Dermis blood vessel endothelial cell (primary cell): ENCODE data around the gene VPS26C. TPM values are rescaled to one million over a fixed set of nuclear protein-coding genes. Genes with fewer than 3 reads are reported as not detected.
"Not testable (repeated sequence)": the region's sequence is repeated elsewhere in the genome, so short reads cannot be mapped to it uniquely, and the experiment has no call there.

Source experiments
- DNase-seq: peaks from one replicate; pipeline ENCODE4 v3.0.0; 2010
- total RNA-seq: library from RNA; depleted of rRNA; stranded (reverse); fragments of >200 nt; gene quantifications from 2 replicates; pipeline ENCODE4 v1.2.3, GENCODE V29; 2014

Gene VPS26C
- total RNA-seq, 1 donor from 2014 or later = 115 TPM

DNA sequence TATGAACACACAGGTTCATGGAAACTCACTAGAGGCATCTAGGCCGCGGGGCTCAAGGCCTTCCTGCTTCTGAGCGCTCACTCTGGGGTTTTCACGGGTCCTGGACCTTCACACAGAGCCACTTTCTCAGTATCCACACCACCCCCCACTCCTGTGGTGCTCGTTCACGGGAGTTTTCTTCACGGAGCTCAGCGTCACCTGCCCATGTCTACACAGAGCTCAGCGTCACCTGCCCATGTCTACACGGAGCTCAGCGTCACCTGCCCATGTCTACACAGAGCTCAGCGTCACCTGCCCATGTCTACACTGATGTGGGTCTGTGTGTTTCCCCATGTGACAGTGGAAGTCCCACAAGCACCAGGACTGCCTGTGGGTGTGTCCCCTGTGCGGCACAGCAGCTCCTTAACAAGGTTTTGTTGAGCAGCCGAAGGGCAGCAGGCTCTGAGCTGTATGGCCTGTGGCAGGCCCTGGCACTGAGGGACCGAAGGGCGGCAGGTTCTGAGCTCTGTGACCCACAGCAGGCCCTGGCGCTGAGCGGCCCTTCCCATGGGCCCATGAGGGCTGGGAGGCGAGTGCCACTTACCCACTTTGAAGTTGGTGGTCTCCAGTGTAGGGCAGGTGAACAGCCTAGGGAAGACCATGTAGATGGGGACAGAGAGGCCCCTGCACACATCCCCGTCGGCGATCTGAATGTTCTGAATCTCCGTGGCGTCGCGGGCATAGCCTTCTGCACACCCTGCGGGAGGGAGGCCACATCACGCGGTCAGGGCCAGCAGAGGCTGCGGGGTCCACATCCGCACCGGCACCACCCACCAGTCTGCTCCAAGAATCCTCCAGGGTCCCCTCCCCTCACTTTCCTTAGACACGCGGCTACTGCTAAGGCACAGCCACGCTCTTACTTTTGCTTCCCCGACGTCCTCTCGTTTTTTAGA, 39.8 kb downstream of the VPS26C start:
- no peak for DNase-seq

DNA sequence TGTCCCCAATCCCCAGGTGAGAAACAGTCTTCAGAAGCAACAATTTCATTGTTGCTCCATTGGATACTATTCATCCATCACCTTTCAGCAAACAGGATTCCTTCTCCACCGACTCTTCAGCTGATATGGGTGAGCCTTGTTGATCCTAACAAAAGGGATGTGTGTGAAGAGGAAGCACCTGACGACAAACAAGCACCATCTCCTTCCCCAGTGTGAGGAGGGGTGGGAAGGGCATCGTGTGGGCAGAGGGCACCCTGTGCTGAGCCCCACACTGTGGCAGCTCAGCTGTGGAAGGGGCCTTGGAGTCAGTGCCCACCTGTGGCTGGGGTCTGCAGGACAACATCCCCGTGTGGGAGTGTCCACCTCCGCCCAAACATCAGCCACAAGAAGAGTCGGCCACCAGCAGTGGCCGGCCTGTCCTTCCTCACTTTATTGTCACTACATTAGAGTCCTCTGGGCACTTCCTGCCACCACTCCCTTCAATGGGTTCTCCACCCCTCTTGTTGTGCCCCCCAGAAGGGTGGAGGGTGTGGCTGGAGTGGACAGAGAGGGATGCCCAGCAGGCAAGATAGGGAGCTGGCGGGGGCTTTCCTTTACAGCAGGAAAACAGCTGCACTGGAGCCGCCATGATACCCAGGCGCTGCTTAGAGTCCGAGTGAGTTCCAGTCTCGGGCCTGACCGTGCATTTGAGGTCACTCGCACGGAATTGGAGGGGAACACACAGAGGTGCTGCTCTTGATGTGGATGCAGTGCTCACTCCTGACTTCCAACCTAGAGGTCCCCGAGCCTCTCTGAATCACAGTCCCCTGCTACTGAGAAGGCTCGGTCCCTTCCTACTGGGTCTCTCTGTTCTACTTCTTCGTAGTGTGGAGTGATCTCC, 40.9 kb downstream of the VPS26C start:
- DNase-seq = no peak

DNA sequence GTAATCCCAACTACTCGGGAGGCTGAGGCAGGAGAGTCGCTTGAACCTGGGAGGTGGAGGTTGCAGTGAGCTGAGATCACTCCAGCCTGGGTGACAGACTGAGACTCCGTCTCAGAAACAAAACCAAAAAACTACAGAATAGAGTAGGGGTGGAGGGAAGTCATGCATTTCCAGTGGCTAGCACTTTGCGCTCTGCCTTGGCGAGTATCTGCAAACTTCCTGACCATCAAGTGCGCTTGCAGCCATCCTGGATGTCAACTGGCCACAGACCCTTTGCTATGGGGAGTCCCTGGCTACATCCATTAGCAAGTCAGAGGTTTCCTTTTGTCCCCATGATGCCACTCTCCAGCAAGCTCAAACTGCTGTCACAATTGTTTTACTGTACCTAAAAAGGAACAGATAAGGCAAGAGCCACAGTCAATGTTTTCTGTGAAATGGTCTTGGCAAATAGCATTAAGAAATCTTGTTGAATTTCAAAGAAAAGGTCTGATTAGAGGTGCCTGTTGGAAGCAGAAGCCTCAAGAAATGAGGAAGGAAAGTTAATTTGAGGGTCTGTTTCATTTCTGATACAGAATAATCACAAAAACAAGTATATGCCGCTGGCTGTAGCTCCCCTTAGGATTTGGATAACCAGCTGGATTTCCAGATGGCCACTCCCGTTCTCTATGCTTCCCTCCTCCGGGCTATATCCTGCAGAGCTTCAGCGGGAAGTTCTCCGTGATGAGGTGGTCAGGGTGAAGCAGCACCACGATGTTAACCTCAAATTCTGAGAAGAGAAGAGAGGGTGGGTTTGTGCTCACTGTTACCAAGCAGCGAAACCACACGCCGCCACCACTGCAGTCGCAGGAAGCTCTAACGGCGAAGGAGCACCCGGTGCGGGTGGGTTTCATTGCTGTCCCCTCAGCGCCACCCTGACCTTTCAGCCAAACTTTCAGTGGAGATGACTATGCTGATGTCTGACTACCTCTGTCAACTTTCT, 42.0 kb downstream of the VPS26C start:
- no peak for DNase-seq

DNA sequence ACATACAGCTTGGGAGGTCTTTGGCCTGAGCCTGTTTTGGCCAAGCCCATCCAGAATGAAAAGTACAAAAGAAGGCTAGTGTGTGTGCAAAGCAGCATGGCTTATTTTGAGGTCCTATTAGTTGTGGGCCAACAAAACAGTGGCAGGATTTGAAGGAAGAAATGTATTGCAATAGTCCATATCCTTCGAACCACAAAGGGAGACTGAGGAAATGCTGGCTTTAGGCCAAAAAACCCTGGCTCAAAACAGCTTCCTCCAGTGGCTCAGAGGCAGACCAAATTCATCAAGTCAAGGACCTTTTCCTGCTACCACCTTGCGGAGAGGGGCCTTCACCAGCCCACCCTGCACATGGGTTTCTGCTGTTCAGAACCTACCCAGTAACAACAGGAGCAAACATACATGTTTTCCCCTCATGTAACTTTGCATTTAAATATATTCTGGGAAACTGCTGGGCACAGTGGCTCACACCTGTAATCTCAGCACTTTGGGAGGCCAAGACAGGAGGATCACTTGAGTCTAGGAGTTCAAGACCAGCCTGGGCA, 43.3 kb downstream of the VPS26C start:
- DNase-seq = no peak

DNA sequence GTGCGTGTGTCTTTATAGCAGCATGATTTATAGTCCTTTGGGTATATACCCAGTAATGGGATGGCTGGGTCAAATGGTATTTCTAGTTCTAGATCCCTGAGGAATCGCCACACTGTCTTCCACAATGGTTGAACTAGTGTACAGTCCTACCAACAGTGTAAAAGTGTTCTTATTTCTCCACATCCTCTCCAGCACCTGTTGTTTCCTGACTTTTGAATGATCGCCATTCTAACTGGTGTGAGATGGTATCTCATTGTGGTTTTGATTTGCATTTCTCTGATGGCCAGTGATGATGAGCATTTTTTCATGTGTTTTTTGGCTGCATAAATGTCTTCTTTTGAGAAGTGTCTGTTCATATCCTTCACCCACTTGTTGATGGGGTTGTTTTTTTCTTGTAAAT, 44.9 kb downstream of the VPS26C start:
- not testable (repeated sequence) for DNase-seq

DNA sequence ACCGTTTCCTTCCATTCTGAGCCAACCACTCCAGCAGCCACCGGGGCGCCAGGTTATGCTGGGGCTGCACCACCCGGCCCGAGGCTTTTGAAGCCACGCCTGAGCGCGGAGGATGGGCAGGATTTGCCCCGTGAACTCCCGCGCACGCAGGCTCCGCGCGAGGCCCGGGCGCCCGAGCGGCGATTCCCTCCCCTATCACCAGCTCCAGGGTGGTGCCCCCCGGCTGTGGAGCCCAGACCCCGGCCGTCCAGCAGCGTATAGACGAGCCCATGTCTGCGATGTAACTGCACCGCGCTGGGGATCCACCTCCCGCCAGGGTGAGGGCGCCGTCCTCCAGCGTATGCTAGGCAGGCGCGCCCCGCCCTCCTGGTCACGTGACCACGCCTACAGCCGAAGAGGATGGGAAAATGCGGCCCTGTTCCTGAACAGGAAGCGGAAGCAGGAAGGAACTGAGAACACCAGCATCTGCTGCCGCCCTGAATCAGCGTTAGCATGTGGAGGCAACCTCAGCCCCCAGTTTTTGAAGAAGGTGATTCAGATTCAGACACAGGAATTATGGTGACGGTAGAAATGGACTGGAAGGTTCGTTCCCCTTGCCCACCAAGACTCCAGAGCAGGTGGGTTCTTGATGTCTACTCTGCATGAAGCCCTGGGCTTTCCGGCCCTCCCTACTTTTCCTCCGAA, 46.0 kb downstream of the VPS26C start:
- DNase-seq = peak; percentile 96

DNA sequence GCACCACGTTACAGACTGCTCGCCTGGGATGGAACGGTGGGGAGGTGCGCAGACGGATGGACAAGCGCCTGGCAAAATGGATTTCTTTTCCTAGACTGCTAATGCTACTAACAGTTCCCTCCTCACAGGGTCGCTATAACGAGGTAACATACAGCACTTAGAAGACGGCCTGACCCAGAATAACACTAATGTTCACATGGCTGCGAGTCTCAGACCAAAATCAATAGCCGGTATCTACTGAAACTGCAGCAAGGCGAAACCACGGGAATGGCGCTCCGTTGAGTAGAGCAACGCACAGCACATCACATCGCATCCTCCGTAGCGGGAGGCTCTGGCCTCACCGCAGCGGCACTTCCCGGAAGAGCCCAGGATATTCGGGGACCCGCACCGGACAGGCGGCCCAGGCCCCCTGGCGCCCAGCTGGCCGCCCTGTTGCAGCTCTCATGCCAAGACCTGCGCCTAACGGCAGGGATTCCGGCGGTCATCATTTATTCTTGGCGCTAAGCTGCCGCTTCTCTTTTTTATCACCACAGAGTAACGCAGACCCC, 46.6 kb downstream of the VPS26C start:
- peak; percentile 71 for DNase-seq

DNA sequence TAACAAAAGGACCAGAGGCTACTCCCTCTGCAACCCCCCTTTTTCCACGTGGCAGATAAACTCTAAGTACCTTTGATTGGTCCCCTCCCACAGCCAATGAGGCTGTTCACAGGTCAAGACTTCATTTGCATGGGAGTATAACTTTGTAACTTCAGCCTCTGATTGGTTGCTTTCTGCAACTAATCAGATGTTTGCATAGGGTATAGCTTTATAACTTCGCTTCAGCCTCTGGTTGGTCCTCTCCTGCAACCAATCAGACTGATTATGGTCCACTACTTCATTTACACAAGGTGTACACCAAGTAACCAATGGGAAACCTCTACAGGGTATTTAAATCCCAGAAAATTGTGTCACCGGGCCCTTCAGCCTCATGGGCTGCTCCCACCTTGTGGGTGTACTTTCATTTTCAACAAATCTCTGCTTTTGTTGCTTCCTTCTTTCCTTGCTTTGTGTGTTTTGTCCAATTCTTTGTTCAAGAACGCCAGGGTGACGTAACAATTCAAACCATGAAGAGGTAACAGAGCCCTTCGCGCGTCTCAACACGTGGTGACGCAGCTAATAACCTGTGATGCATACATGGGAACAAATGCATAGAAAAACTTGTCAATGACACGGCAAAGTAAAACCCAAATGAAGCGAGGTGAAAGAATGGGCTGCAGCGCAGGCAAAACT, 47.2 kb downstream of the VPS26C start:
- peak; percentile 20 for DNase-seq

DNA sequence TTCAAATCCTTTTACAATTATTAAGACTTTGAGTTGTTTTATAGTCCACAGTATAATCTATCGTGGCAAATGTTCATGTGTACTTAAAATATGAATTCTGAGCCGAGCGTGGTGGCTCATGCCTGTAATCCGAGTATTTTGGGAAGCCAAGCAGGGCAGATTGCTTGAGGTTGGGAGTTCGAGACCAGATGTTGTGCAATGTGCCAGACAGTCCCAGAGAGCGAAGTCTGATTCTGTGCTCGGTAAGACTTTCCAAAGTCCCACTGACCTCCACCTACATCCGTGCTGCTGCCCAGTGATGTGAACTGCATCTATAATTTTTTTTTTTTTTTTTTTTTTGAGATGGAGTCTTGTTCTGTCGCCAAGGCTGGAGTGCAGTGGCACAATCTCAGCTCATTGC, 52.2 kb downstream of the VPS26C start:
- no peak for DNase-seq

DNA sequence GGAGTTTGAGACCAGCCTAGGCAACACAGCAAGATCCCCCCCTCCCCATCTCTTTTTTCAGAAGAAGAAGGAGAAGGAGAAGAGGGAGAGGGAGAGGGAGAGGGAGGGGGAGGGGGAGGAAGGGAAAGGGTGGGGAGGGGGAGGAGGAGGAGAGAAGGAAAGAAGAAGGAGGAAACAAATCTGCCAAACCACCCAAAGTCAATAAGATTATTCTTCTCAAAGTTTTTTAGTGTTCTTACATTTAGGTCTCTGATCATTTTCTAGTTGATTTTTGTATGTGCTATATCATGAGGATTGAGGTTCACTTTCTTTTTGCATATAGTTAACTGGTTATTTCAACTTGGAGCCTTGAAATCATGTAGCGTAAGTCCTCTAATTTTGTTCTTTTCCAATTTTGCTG, 56.3 kb downstream of the VPS26C start:
- DNase-seq = no peak

DNA sequence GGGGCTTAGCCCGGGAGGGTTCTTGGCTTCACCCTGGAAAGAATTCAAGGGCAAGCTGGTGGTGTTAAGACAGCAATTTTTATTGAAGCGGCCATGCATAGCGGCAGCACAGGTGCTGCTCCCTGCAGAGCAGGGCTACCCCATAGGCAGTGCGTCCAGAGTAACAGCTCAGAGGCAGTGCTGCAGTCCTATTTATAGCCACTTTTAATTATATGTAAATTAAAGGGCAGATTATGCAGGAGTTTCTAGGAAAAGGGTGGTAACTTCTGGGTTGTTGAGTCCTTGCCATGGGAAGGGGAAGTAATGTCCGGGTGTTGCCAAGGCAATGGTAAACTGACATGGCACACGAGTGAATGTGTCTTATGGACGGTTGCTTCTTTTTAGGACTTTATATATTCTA, 57.0 kb downstream of the VPS26C start:
- no peak for DNase-seq

DNA sequence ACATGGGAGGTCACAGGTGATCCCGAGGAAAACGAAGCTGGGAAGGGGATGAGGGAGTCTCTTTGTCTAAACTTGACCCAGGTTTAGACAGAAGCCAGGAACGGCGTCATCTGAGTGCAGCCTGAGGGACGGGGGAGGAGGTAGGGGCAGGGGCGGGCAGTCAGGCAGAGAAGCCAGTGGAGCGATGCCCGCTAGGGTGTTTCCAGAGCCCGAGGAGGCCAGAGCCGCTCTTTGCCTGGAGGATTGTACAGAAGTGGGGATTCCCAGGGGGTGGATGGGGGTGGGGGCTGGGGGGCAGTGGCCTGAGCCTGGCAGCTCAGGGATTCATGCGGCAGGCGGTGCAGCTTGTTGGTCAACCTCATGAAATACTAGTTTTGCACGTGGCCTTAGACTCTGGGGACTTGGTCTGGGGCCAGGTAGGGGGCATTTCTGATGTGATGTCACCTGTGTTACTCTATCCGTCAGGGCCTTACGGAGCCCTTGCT, 58.4 kb downstream of the VPS26C start:
- DNase-seq = no peak

DNA sequence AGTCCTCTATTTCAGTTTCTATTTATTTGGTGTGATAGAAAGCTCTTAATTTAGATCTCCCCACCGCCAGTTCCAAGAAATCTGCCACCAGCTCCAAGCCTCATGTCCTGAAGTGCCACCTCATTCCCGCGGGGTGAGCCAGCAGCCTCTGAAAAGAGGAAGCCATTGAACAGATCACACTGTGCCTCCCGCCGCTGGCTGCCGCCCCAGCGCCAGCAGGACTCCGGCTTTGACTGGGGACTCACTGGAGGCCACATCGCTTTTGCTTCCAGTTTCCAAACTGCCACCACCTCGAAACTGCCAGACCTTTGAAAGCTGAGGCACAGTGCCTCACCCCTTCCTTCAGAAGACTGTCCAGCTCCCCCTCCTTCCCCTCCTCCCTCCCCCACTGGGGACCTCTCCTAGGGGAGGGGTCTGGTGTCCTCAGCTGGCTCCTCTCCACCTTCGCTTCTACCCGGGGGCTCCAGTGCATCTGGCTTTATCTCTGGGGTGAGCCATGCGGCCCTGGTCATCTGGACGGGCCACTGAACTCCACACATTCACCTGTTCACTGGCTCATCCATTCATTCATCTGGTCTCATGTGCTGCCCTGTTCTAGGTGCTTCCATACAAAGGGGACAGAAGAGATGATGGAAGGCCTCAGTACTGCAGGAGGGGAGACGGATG, 58.9 kb downstream of the VPS26C start:
- DNase-seq = peak; percentile 46

DNA sequence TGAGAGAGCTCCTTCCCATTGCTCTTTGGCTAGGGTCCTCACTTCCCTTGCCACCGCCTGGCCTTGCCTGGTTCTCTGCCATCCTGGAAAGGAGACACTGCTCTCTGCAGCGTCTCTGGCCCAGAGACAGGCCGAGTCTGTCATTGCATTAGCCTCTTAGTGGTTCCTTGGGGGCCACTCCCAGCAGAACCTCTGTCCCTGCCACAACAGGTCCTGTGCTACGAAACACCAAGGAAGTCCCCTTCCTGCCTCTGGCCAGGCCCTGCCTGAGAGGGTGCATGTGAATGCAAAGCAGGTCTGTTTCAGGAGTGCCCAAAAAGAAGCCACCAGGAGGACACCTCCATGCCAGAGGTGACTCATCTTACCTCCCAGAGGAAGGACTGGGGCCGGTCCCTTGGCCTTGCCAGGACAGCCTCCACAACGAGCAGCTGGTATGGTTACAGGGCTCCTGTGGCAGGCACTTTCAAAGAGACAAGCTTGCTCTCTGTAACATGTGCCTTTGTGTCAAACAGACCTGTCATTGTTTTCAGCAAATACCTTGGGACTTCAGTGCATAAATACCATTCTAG, 59.6 kb downstream of the VPS26C start:
- peak; percentile 41 for DNase-seq

DNA sequence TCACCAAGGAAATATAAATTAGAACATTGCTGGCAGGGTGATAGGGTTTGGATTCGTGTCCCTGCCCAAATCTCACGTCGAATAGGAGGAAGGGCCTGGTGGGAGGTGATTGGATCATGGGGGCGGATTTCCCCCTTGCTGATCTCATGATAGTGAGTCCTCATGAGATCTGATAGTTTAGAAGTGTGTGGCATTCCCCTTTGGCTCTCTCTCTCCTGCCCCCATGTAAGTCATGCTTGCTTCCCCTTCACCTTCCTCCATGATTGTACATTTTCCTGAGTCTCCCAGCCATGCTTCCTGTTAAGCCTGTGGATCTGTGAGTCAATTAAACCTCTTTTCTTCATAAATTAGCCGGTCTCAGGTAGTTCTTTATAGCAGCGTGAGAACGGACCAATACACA, 60.6 kb downstream of the VPS26C start:
- peak; percentile 59 for DNase-seq

DNA sequence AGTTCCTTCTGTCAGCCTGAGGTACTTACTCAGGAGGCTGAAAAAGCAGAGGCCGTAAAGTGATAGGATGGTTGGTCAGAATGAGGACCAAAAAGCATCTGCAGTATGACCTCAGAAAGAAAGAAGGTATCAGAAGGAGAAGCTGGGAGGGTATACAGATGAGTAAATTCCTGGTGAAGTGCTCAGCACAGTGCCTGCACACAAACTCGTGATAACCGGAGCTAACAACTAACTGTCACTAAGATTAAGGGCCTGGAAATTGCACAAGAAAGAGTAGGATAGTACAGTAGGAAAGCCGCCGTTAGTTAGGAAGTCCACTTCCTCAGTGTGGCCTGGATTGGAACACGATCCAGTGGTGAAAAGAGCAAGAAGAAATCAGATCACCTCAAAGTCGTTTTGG, 62.6 kb downstream of the VPS26C start:
- no peak for DNase-seq

DNA sequence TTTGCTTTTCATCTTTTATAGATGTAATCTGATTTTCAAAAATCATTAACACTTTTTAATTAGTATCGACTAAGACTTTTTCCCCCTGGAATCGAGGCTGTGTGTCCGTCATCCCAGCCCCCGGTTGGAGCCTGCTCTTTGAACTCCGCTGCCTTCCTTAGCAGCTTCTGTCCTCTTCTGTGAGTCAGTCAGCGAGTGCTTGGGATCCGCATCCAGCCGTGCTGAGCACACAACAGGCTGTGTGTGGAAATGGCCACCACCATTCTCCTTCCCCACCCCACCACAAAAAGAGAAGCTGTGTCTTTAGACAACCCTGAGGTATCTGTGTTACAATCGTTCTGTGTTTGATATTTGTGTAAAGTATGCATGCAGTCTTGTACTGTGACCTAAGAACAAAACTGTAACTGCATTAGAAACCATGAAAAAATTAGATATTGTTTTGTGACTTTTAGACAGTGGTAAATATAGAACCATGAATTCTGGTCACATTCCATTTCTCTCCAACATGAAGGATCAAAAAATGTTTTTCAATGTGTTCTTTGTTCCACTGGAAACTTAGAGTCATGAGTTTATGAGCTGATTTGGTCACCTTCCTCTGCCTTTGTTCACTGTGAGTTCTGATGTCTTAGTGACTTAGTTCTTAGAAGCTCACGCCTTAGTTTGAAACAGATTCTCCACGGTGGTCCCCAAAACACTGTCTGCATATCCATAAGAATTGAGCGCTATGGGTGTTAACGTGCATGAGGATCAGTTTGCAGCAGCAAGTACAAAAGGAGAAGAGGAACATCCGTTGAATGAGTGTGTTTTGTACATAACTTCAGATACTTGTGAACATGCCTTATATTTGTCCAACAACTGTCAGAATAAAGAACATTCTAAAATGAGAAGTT, 64.7 kb downstream of the VPS26C start:
- DNase-seq = no peak
